Liver (tissue), 9 donors: ENCODE results near the gene PRSS22. TPM values are rescaled to one million over a fixed set of nuclear protein-coding genes. Genes with fewer than 3 reads are reported as not detected.

Experiments used
- DNase-seq: peaks from one replicate; pipeline ENCODE4 v3.0.0-alpha.2; 2017; ENCODE audit warnings: low spot score
- H3K27ac ChIP-seq, 2 donors: one replicate each; pipeline ENCODE4 v1.7.0; 2013; ENCODE audit warnings: inconsistent platforms in 2 of 2, low read length in 2 of 2, control low read depth in 1 of 2, low read depth in 1 of 2, mild to moderate bottlenecking in 1 of 2
- H3K27me3 ChIP-seq, 4 donors: one replicate each; pipeline versions ENCODE4 v1.6.1 to v1.7.0; 2013; ENCODE audit warnings: low read length in 3 of 4, inconsistent platforms in 1 of 4, mild to moderate bottlenecking in 1 of 4, moderate library complexity in 1 of 4; ENCODE audit not compliant: control insufficient read depth in 4 of 4, insufficient read depth in 4 of 4
- H3K36me3 ChIP-seq, 4 donors: one replicate each; pipeline versions ENCODE4 v1.6.1 to v1.7.0; 2013; ENCODE audit warnings: low read length in 3 of 4, mild to moderate bottlenecking in 3 of 4, low read depth in 1 of 4, moderate library complexity in 1 of 4; ENCODE audit not compliant: control insufficient read depth in 4 of 4, insufficient read depth in 3 of 4
- H3K4me1 ChIP-seq, 4 donors: one replicate each; pipeline versions ENCODE4 v1.6.1 to v1.7.0; 2013; ENCODE audit warnings: low read length in 3 of 4, mild to moderate bottlenecking in 3 of 4, moderate library complexity in 1 of 4; ENCODE audit not compliant: control insufficient read depth in 4 of 4, insufficient read depth in 4 of 4
- H3K4me3 ChIP-seq, 3 donors: one replicate each; pipeline versions ENCODE4 v1.6.1 to v1.7.0; 2013; ENCODE audit warnings: low read length in 3 of 3, control low read depth in 1 of 3, low read depth in 1 of 3, mild to moderate bottlenecking in 1 of 3
- H3K9ac ChIP-seq, 2 donors: one replicate each; pipeline ENCODE4 v1.7.0; 2013; ENCODE audit warnings: low read length in 2 of 2, mild to moderate bottlenecking in 2 of 2, moderate library complexity in 2 of 2, control low read depth in 1 of 2, low read depth in 1 of 2
- H3K9me3 ChIP-seq, 4 donors: one replicate each; pipeline versions ENCODE4 v1.6.1 to v1.7.0; 2013; ENCODE audit warnings: low read length in 3 of 4; ENCODE audit not compliant: control insufficient read depth in 4 of 4
- EGR1 ChIP-seq, 2 donors: IDR thresholded peaks; 2 replicates each; pipeline ENCODE4 v1.6.1; 2016 to 2018; ENCODE audit warnings: antibody characterized with exemption in 2 of 2, low read depth in 2 of 2
- FOXA1 ChIP-seq: IDR thresholded peaks from 2 replicates; pipeline ENCODE4 v1.6.1; 2016; ENCODE audit warnings: antibody characterized with exemption
- FOXA2 ChIP-seq: IDR thresholded peaks from 2 replicates; pipeline ENCODE4 v1.6.1; 2016; ENCODE audit warnings: antibody characterized with exemption
- GABPA ChIP-seq, 2 donors: IDR thresholded peaks in 1 of 2; conservative IDR thresholded peaks in 1 of 2; 2 replicates each; pipeline ENCODE4 v1.6.1; 2016; ENCODE audit warnings: antibody characterized with exemption in 2 of 2, mild to moderate bottlenecking in 1 of 2, moderate library complexity in 1 of 2
- HNF4A ChIP-seq, 2 donors: conservative IDR thresholded peaks; 2 replicates each; pipeline ENCODE4 v1.6.1; 2016; ENCODE audit warnings: antibody characterized with exemption in 2 of 2, mild to moderate bottlenecking in 2 of 2
- HNF4G ChIP-seq: IDR thresholded peaks from 2 replicates; pipeline ENCODE4 v1.6.1; 2016; ENCODE audit warnings: antibody characterized with exemption
- NR2F2 ChIP-seq: IDR thresholded peaks from 2 replicates; pipeline ENCODE4 v1.6.1; 2016; ENCODE audit warnings: antibody characterized with exemption
- RAD21 ChIP-seq, 2 donors: IDR thresholded peaks; 2 replicates each; pipeline ENCODE4 v1.6.1; 2016; ENCODE audit warnings: antibody characterized with exemption in 2 of 2, mild to moderate bottlenecking in 2 of 2
- RXRA ChIP-seq, 2 donors: IDR thresholded peaks; 2 replicates each; pipeline ENCODE4 v1.6.1; 2017 to 2018; ENCODE audit warnings: antibody characterized with exemption in 2 of 2, mild to moderate bottlenecking in 1 of 2
- SP1 ChIP-seq: IDR thresholded peaks from 2 replicates; pipeline ENCODE4 v1.6.1; 2018; ENCODE audit warnings: antibody characterized with exemption, mild to moderate bottlenecking
- TAF1 ChIP-seq: conservative IDR thresholded peaks from 2 replicates; pipeline ENCODE4 v1.6.1; 2016; ENCODE audit warnings: antibody characterized with exemption, mild to moderate bottlenecking
- YY1 ChIP-seq: IDR thresholded peaks from 2 replicates; pipeline ENCODE4 v1.6.1; 2016; ENCODE audit warnings: antibody characterized with exemption, mild to moderate bottlenecking
- ZBTB33 ChIP-seq: IDR thresholded peaks from 2 replicates; pipeline ENCODE4 v1.6.1; 2016; ENCODE audit warnings: antibody characterized with exemption
- WGBS: extraction: QIAGEN DNeasy Blood & Tissue Kit; methylation state at CpG from one replicate; pipeline ENCODE4 v1.1.7; 2013; 5-methylcytosine and 5-hydroxymethylcytosine counted together
- polyA plus RNA-seq, 2 donors: library from polyadenylated mRNA; stranded (reverse) in 1 of 2; unstranded in 1 of 2; fragments of 200-250 nt in 1 of 2; fragments of >200 nt in 1 of 2; fragmentation: Nextera tagmentation in 1 of 2; extraction: Ambion mirVana in 1 of 2; gene quantifications; one replicate each; pipeline versions ENCODE4 v1.2.1 to v1.2.3, GENCODE V29; 2013 to 2015
- total RNA-seq, 2 donors: library from RNA; depleted of rRNA; stranded (reverse); fragments of >200 nt; gene quantifications; one replicate each; pipeline ENCODE4 v1.2.3, GENCODE V29; 2014
- TF ChIP-seq, protein P1 (sequence below): IDR thresholded peaks from 2 replicates; pipeline ENCODE4 v1.6.1; 2016; ENCODE audit warnings: antibody characterized with exemption
- TF ChIP-seq, protein P2 (sequence below): IDR thresholded peaks from 2 replicates; pipeline ENCODE4 v1.6.1; 2016; ENCODE audit warnings: antibody characterized with exemption, mild to moderate bottlenecking
- TF ChIP-seq, protein P3 (sequence below): IDR thresholded peaks from 2 replicates; pipeline ENCODE4 v1.6.1; 2016; ENCODE audit warnings: antibody characterized with exemption
- TF ChIP-seq, protein P4 (sequence below): fragments of 150-350 bp; IDR thresholded peaks from 2 replicates; pipeline ENCODE4 v1.5.1; 2017; ENCODE audit warnings: improper control_type of control experiment, low read depth, low read length; ENCODE audit not compliant: missing input control
- donor health status: healthy.
- donor health status: healthy.
- donor health status: healthy.
- donor health status: healthy.
- donor health status: healthy.

Gene PRSS22
- total and polyA plus RNA-seq, 4 donors, result 0.23 to 1.1 (median 0.32) TPM; not detected in 1

- WGBS, result 72% methylated on average over 5 of the region's 5 CpGs
- Histone ChIP-seq H3K27me3 (peaks cover 0 to 2% (median 0%) of the 10 kb centered on the region in 4 donors), H3K9ac (no peak overlapping the region), H3K4me1 (peaks cover 0 to 6% (median 1%) of the 10 kb centered on the region in 4 donors), H3K4me3 (no peak overlapping the region), H3K9me3 (peaks cover 0 to 2% (median 0%) of the 10 kb centered on the region in 4 donors), H3K27ac (no peak overlapping the region), H3K36me3 (no peaks in the 10 kb centered on the region)
- no peak for DNase-seq
- TF ChIP-seq, protein P1, sequence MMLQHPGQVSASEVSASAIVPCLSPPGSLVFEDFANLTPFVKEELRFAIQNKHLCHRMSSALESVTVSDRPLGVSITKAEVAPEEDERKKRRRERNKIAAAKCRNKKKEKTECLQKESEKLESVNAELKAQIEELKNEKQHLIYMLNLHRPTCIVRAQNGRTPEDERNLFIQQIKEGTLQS, result no peak
- TF ChIP-seq, protein P2, sequence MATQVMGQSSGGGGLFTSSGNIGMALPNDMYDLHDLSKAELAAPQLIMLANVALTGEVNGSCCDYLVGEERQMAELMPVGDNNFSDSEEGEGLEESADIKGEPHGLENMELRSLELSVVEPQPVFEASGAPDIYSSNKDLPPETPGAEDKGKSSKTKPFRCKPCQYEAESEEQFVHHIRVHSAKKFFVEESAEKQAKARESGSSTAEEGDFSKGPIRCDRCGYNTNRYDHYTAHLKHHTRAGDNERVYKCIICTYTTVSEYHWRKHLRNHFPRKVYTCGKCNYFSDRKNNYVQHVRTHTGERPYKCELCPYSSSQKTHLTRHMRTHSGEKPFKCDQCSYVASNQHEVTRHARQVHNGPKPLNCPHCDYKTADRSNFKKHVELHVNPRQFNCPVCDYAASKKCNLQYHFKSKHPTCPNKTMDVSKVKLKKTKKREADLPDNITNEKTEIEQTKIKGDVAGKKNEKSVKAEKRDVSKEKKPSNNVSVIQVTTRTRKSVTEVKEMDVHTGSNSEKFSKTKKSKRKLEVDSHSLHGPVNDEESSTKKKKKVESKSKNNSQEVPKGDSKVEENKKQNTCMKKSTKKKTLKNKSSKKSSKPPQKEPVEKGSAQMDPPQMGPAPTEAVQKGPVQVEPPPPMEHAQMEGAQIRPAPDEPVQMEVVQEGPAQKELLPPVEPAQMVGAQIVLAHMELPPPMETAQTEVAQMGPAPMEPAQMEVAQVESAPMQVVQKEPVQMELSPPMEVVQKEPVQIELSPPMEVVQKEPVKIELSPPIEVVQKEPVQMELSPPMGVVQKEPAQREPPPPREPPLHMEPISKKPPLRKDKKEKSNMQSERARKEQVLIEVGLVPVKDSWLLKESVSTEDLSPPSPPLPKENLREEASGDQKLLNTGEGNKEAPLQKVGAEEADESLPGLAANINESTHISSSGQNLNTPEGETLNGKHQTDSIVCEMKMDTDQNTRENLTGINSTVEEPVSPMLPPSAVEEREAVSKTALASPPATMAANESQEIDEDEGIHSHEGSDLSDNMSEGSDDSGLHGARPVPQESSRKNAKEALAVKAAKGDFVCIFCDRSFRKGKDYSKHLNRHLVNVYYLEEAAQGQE, result no peak
- TF ChIP-seq YY1 (no peak), HNF4G (no peak), HNF4A (conservative IDR thresholded peaks at IDR 0.05) (no peak), RAD21 (IDR thresholded peaks at IDR 0.05) (no peak), GABPA (IDR thresholded peaks at IDR 0.05 in 1 of 2, conservative IDR thresholded peaks at IDR 0.05 in 1 of 2) (no peak), FOXA2 (no peak), EGR1 (IDR thresholded peaks at IDR 0.05; ENCODE audit: low read depth in 2 of 2) (no peak), ZBTB33 (no peak), RXRA (IDR thresholded peaks at IDR 0.05) (no peak)
- TF ChIP-seq, protein P3, sequence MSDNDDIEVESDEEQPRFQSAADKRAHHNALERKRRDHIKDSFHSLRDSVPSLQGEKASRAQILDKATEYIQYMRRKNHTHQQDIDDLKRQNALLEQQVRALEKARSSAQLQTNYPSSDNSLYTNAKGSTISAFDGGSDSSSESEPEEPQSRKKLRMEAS, result no peak
Measured at GRCh38 chr16:2845116-2845515, 12.9 kb downstream of the PRSS22 start.

- TF ChIP-seq, protein P4, sequence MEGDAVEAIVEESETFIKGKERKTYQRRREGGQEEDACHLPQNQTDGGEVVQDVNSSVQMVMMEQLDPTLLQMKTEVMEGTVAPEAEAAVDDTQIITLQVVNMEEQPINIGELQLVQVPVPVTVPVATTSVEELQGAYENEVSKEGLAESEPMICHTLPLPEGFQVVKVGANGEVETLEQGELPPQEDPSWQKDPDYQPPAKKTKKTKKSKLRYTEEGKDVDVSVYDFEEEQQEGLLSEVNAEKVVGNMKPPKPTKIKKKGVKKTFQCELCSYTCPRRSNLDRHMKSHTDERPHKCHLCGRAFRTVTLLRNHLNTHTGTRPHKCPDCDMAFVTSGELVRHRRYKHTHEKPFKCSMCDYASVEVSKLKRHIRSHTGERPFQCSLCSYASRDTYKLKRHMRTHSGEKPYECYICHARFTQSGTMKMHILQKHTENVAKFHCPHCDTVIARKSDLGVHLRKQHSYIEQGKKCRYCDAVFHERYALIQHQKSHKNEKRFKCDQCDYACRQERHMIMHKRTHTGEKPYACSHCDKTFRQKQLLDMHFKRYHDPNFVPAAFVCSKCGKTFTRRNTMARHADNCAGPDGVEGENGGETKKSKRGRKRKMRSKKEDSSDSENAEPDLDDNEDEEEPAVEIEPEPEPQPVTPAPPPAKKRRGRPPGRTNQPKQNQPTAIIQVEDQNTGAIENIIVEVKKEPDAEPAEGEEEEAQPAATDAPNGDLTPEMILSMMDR, result no peak
- TF ChIP-seq RXRA (IDR thresholded peaks at IDR 0.05) (no peak), NR2F2 (no peak), HNF4G (no peak), EGR1 (IDR thresholded peaks at IDR 0.05; ENCODE audit: low read depth in 2 of 2) (no peak), FOXA1 (no peak), SP1 (no peak), RAD21 (IDR thresholded peaks at IDR 0.05) (no peak), TAF1 (no peak), FOXA2 (no peak)
- TF ChIP-seq, protein P2, result no peak
- TF ChIP-seq, protein P1, result no peak
- H3K4me3 ChIP-seq, result no peak overlapping the region
- no peak overlapping the region for H3K9ac ChIP-seq
- H3K27me3 ChIP-seq, result peaks cover 0 to 2% (median 0%) of the 10 kb centered on the region in 4 donors
- H3K9me3 ChIP-seq, result peaks cover 0 to 2% (median 0%) of the 10 kb centered on the region in 4 donors
- H3K36me3 ChIP-seq, result no peaks in the 10 kb centered on the region
- H3K4me1 ChIP-seq, result peaks cover 0 to 6% (median 1%) of the 10 kb centered on the region in 4 donors
- DNase-seq, result no peak
- 83% methylated on average over 8 of the region's 8 CpGs for WGBS
- H3K27ac ChIP-seq, result no peak overlapping the region
Measured at GRCh38 chr16:2843526-2843925, 14.4 kb downstream of the PRSS22 start.
